ENCODE results near the gene SLC44A2. TPM values are rescaled to one million over a fixed set of nuclear protein-coding genes. Genes with fewer than 3 reads are reported as not detected.
"Not testable (repeated sequence)": the region's sequence is repeated elsewhere in the genome, so short reads cannot be mapped to it uniquely, and the experiment has no call there.

SLC44A2 gene
- total RNA-seq, 1 experiment from 2014 or later: 30.1 TPM

DNA sequence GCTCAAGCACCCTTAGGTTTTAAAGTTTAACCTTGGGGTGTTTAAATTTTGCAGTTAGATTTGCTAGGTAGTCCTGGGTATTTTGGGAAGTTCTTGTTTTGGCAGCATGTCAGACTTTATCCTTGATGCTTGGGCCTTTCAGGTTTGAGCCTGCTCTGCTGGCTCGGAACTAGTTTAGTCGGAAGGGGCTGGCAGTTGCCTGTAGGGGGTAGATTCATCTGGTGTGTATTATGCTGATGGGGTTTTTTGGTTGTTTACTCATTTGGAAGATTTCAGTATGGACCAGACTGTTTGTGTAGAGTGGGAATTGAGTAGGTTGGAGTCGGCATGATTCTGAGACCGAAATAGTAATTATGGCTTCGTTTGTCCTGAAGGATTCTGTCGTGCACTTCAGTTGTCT is 43.9 kb downstream of the SLC44A2 start:
- H3K9me3 ChIP-seq (replicated peaks): no peaks in the 10 kb centered on the region
- H3K36me3 ChIP-seq: peaks cover 89% of the 10 kb centered on the region
- no peak overlapping the region for H3K4me3 ChIP-seq
- no peaks in the 10 kb centered on the region for H3K27me3 ChIP-seq (replicated peaks)
- DNase-seq (ENCODE audit: low read depth in 1 of 2, low spot score in 2 of 2): no peak
- H3K4me1 ChIP-seq (replicated peaks): no peaks in the 10 kb centered on the region
- H3K27ac ChIP-seq: no peak overlapping the region

DNA sequence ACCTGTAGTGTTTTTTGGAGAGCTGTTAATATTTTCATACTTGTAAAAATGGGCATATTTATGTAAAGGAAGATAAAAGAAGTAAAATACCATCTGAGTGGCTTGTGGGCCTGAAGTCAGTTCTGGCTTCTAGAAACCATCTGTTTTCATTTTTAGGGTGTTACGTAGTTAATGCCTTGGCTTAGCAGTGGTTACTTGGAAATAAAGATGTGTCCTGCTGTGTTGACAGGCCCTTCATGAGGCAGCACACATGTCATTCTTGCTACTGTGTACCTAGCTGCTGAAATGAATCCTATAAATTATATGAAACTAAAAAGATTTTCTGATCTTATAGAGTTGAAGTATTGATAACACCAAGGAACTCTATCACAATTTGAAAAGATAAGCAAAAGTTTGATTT is 44.8 kb downstream of the SLC44A2 start:
- H3K27me3 ChIP-seq (replicated peaks): no peaks in the 10 kb centered on the region
- no peak overlapping the region for H3K27ac ChIP-seq
- no peak overlapping the region for H3K4me3 ChIP-seq
- no peaks in the 10 kb centered on the region for H3K9me3 ChIP-seq (replicated peaks)
- no peak for DNase-seq (ENCODE audit: low read depth in 1 of 2, low spot score in 2 of 2)
- no peaks in the 10 kb centered on the region for H3K4me1 ChIP-seq (replicated peaks)
- peaks cover 90% of the 10 kb centered on the region for H3K36me3 ChIP-seq

DNA sequence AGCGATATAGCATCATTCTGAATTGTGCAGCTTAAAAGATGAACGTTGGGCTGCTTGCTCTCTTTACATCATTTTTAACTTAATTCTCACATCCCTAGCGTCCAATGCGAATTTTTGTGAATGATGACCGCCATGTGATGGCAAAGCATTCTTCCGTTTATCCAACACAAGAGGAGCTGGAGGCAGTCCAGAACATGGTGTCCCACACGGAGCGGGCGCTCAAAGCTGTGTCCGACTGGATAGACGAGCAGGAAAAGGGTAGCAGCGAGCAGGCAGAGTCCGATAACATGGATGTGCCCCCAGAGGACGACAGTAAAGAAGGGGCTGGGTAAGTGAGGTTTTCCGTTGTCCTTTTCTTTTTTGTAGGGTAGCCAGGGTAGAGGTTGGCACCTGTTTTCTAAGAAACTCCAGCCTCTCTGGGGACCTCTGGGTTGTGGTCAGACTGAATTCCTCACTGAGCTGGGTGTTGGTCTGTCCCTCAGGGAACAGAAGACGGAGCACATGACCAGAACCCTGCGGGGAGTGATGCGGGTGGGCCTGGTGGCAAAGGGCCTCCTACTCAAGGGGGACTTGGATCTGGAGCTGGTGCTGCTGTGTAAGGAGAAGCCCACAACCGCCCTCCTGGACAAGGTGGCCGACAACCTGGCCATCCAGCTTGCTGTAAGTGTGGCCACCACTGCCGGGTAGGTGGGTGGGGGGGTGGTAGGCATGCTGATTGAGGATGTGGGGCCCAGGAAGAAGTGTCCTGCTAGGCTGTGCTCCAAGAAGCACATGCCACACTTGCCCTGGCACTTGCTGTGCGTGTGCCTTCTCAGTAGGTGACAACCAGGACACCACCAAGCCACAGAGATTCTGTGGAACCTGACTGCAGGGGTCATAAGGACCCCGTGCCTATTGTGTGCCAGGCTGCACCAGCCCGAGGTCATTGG is 45.8 kb downstream of the SLC44A2 start:
- no peak for DNase-seq (ENCODE audit: low read depth in 1 of 2, low spot score in 2 of 2)
- no peaks in the 10 kb centered on the region for H3K27me3 ChIP-seq (replicated peaks)
- no peaks in the 10 kb centered on the region for H3K4me1 ChIP-seq (replicated peaks)
- H3K27ac ChIP-seq: no peak overlapping the region
- H3K4me3 ChIP-seq: no peak overlapping the region
- no peaks in the 10 kb centered on the region for H3K9me3 ChIP-seq (replicated peaks)
- peaks cover 88% of the 10 kb centered on the region for H3K36me3 ChIP-seq

DNA sequence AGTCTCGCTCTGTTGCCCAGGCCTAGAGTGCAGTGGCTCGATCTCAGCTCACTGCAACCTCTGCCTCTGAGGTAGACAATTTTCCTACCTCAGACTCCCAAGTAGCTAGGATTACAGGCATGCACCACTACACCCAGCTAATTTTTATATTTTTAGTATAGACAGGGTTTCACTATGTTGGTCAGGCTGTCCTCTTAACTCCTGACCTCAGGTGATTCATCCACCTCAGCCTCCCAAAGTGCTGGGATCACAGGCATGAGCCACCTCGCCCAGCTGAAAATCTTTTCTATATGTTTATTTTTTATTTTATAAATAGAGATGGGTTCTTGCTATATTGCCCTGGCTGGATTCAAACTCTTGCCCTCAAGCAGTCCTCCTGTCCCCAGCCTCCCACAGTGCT is 46.6 kb downstream of the SLC44A2 start:
- DNase-seq (ENCODE audit: low read depth in 1 of 2, low spot score in 2 of 2); H3K4me1 ChIP-seq (replicated peaks): not testable (repeated sequence)

DNA sequence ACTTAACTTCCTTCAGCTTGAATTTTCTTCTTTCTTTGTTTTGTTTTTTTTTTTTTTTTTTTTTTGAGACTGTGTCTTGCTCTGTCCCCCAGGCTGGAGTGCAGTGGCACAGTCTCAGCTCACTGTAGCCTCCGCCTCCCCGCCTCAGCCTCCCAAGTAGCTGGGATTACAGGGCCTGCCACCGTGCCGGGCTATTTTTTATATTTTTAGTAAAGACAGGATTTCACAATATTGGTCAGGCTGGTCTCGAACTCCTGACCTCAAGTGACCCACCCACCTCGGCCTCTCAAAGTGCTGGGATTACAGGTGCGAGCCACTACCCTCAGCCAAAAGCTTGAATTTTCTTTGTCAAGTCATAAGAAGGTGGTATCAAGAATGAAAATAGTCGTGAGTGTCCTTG is 49.9 kb downstream of the SLC44A2 start:
- H3K9me3 ChIP-seq (replicated peaks); H3K27me3 ChIP-seq (replicated peaks); H3K4me1 ChIP-seq (replicated peaks); H3K4me3 ChIP-seq; DNase-seq (ENCODE audit: low read depth in 1 of 2, low spot score in 2 of 2); H3K27ac ChIP-seq: not testable (repeated sequence)
- peaks cover 92% of the 10 kb centered on the region for H3K36me3 ChIP-seq

More for the DNA sequence above, 46.6 kb downstream of the SLC44A2 start:
- H3K27ac ChIP-seq; H3K4me3 ChIP-seq; H3K27me3 ChIP-seq (replicated peaks); H3K9me3 ChIP-seq (replicated peaks): not testable (repeated sequence)
- peaks cover 87% of the 10 kb centered on the region for H3K36me3 ChIP-seq

DNA sequence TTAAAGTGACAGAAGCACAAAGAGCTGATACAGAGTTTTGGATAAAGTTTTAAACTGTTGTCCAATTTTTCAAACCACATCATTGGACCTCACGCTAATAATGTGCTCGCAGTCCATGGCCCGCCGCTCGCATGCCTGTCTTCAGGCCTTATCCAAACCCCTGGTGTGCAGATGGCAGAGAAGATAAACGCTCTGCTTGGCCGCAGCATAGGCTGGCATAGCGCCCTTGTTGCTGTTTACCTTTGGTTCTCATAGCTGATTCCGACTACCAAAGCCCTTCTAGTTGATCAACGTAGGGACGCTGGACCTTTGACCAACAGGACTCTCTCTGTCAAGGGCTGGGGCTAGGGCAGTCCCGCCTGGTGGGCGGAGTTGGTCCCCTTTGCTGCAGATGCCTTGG is 52.4 kb downstream of the SLC44A2 start:
- DNase-seq (ENCODE audit: low read depth in 1 of 2, low spot score in 2 of 2): no peak
- H3K36me3 ChIP-seq: peaks cover 92% of the 10 kb centered on the region

DNA sequence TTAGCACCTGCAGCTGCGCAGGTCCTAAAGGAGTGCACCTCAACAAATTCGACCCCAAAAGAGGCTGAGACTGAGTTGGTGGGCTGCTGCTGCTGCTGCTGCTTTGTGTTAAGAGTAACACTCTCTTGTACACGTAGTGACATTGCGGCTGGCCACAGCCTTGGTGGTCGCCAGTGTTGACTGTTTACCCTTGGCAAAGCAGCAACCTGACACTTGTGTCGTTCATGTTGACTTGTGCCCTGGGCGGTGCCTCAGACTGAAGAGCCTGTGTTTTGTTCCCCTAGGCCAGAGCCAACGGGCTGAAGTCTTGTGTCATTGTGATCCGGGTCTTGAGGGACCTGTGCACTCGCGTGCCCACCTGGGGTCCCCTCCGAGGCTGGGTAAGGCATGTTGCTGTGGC is 53.5 kb downstream of the SLC44A2 start:
- Histone ChIP-seq H3K27ac (no peak overlapping the region), H3K36me3 (peaks cover 92% of the 10 kb centered on the region), H3K9me3 (replicated peaks) (no peaks in the 10 kb centered on the region), H3K4me1 (replicated peaks) (no peaks in the 10 kb centered on the region), H3K27me3 (replicated peaks) (no peaks in the 10 kb centered on the region), H3K4me3 (no peak overlapping the region)
- no peak for DNase-seq (ENCODE audit: low read depth in 1 of 2, low spot score in 2 of 2)

More for the DNA sequence above, 52.4 kb downstream of the SLC44A2 start:
- H3K27ac ChIP-seq: no peak overlapping the region
- no peaks in the 10 kb centered on the region for H3K27me3 ChIP-seq (replicated peaks)
- no peaks in the 10 kb centered on the region for H3K4me1 ChIP-seq (replicated peaks)
- no peak overlapping the region for H3K4me3 ChIP-seq
- no peaks in the 10 kb centered on the region for H3K9me3 ChIP-seq (replicated peaks)

- H3K27ac ChIP-seq: no peak overlapping the region
- H3K36me3 ChIP-seq: peaks cover 95% of the 10 kb centered on the region
- no peak overlapping the region for H3K4me3 ChIP-seq
- H3K4me1 ChIP-seq (replicated peaks): no peaks in the 10 kb centered on the region
- DNase-seq (ENCODE audit: low read depth in 1 of 2, low spot score in 2 of 2): no peak
- H3K27me3 ChIP-seq (replicated peaks): no peaks in the 10 kb centered on the region
- no peaks in the 10 kb centered on the region for H3K9me3 ChIP-seq (replicated peaks)
Measured at GRCh38 chr19:10679743-10680142, 54.4 kb downstream of the SLC44A2 start.

DNA sequence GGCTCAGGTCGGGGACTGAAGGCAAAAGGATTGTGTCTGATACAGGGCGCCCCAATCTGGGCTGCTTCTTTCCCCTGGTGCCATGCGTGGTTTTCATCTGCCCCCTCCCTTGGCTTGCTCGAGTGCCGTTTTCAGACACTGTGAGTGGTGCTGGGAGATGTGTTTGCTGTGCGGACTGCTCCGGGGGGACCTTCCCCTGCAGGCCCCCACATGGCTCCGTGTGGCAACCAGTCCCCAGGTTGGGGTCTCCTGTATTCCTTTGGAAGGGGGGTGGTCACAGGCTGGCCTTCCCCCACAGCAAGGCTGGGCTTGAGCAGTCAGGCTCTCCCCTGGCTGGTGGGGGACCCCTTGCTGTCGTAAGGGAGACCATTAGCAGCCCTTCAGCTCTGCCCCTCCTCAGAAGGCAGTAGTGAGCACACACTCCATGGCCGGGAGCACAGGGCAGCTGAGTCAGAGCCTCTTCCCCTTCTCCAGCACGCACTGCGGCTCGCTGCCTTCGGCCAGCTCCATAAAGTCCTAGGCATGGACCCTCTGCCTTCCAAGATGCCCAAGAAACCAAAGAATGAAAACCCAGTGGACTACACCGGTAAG is 55.3 kb downstream of the SLC44A2 start:
- Histone ChIP-seq H3K4me3 (no peak overlapping the region), H3K27me3 (replicated peaks) (no peaks in the 10 kb centered on the region), H3K27ac (no peak overlapping the region), H3K9me3 (replicated peaks) (no peaks in the 10 kb centered on the region), H3K36me3 (peaks cover 98% of the 10 kb centered on the region), H3K4me1 (replicated peaks) (no peaks in the 10 kb centered on the region)
- no peak for DNase-seq (ENCODE audit: low read depth in 1 of 2, low spot score in 2 of 2)

- DNase-seq (ENCODE audit: low read depth in 1 of 2, low spot score in 2 of 2): no peak
- H3K4me1 ChIP-seq (replicated peaks): no peaks in the 10 kb centered on the region
- no peaks in the 10 kb centered on the region for H3K9me3 ChIP-seq (replicated peaks)
- no peak overlapping the region for H3K4me3 ChIP-seq
- no peak overlapping the region for H3K27ac ChIP-seq
- H3K36me3 ChIP-seq: peaks cover 98% of the 10 kb centered on the region
- H3K27me3 ChIP-seq (replicated peaks): no peaks in the 10 kb centered on the region
Measured at GRCh38 chr19:10681658-10682057, 56.3 kb downstream of the SLC44A2 start.

GRCh38 chr19:10682397-10683063 is 57.2 kb downstream of the SLC44A2 start:
- Histone ChIP-seq H3K36me3 (peaks cover 97% of the 10 kb centered on the region), H3K4me1 (replicated peaks) (no peaks in the 10 kb centered on the region), H3K27me3 (replicated peaks) (no peaks in the 10 kb centered on the region), H3K9me3 (replicated peaks) (no peaks in the 10 kb centered on the region), H3K27ac (no peak overlapping the region), H3K4me3 (no peak overlapping the region)
- DNase-seq (ENCODE audit: low read depth in 1 of 2, low spot score in 2 of 2): no peak

GRCh38 chr19:10683064-10683426 is 57.7 kb downstream of the SLC44A2 start:
- no peak for DNase-seq (ENCODE audit: low read depth in 1 of 2, low spot score in 2 of 2)
- no peak overlapping the region for H3K4me3 ChIP-seq
- H3K36me3 ChIP-seq: peaks cover 97% of the 10 kb centered on the region
- no peak overlapping the region for H3K27ac ChIP-seq
- H3K27me3 ChIP-seq (replicated peaks): no peaks in the 10 kb centered on the region
- H3K4me1 ChIP-seq (replicated peaks): no peaks in the 10 kb centered on the region
- no peaks in the 10 kb centered on the region for H3K9me3 ChIP-seq (replicated peaks)

DNA sequence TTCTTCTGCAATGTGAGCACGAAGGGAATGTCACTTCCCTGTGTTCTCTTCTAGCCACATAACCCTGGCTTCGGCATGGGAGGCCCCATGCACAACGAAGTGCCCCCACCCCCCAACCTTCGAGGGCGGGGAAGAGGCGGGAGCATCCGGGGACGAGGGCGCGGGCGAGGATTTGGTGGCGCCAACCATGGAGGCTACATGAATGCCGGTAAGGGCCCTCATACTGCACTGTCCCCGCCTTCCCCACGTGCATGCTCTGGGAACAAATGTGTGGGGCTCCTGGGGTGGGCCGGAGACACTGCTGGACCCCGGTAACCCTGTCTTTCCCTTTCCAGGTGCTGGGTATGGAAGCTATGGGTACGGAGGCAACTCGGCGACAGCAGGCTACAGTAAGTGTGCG is 58.2 kb downstream of the SLC44A2 start:
- no peak for DNase-seq (ENCODE audit: low read depth in 1 of 2, low spot score in 2 of 2)
- no peak overlapping the region for H3K4me3 ChIP-seq
- H3K27ac ChIP-seq: no peak overlapping the region
- H3K4me1 ChIP-seq (replicated peaks): no peaks in the 10 kb centered on the region
- peaks cover 97% of the 10 kb centered on the region for H3K36me3 ChIP-seq
- no peaks in the 10 kb centered on the region for H3K27me3 ChIP-seq (replicated peaks)
- H3K9me3 ChIP-seq (replicated peaks): no peaks in the 10 kb centered on the region

GRCh38 chr19:10685210-10685609 is 59.9 kb downstream of the SLC44A2 start:
- H3K4me1 ChIP-seq (replicated peaks): no peaks in the 10 kb centered on the region
- no peaks in the 10 kb centered on the region for H3K27me3 ChIP-seq (replicated peaks)
- no peak overlapping the region for H3K27ac ChIP-seq
- DNase-seq (ENCODE audit: low read depth in 1 of 2, low spot score in 2 of 2): no peak
- H3K36me3 ChIP-seq: peaks cover 97% of the 10 kb centered on the region
- H3K4me3 ChIP-seq: no peak overlapping the region
- no peaks in the 10 kb centered on the region for H3K9me3 ChIP-seq (replicated peaks)

Data from SJSA1 (cell line).